K562 (cell line): ENCODE results near the gene SAP30BP. TPM values are rescaled to one million over a fixed set of nuclear protein-coding genes. Genes with fewer than 3 reads are reported as not detected.

ENCODE experiments used
- ATAC-seq: fragments of 200-7000 bp; cut with Tn5 transposase; 3 replicates; pipeline ENCODE4 v1.9.1; 2020; ENCODE audit warnings: moderate library complexity
- BruUV-seq: library from RNA; stranded (reverse); fragments of 400-500 nt; replicated peaks from 2 replicates; lab custom pipeline; 2021; lab: Mats Ljungman, UMichigan
- CTCF ChIA-PET: fragments of 300-600 bp; formaldehyde crosslinking; extraction: SDS; loops from one replicate; lab custom pipeline; 2021; ENCODE audit warnings: low intra/inter-chr PET ratio; lab: Yijun Ruan, JAX
- POLR2A ChIA-PET: fragments of 300-600, 350-650 bp; sonication (Branson Sonifier 250); formaldehyde crosslinking; extraction: SDS; loops from one replicate; lab custom pipeline; 2021; ENCODE audit warnings: antibody characterized with exemption, inconsistent platforms; lab: Yijun Ruan, JAX
- DNase-seq, 4 experiments: peaks; one replicate each; pipeline versions ENCODE4 v3.0.0 to v3.0.0-alpha.2; 2011 to 2018; ENCODE audit warnings: low spot score in 3 of 4, mixed read lengths in 3 of 4; ENCODE audit errors: extremely low read depth in 1 of 4
- FAIRE-seq: peaks from 2 replicates; lab custom pipeline; 2011; peaks lifted over from hg19 to GRCh38; lab: Jason Lieb, UNC
- H2AFZ ChIP-seq: 2 replicates; pipeline ENCODE4 v1.6.0; 2011; ENCODE audit warnings: low read depth, low read length, control low read depth, inconsistent platforms
- H3K27ac ChIP-seq: fragments of 200-600 bp; 3 replicates; pipeline ENCODE4 v1.8.0; 2011; ENCODE audit warnings: low read depth, mild to moderate bottlenecking, control low read depth, inconsistent platforms, low read length, moderate library complexity, mixed read lengths; ENCODE audit errors: extremely low read depth
- H3K27me3 ChIP-seq, 2 experiments: fragments of 300-600 bp in 1 of 2; 2 replicates in 1 of 2; 3 replicates in 1 of 2; pipeline versions ENCODE4 v1.6.0 to v1.8.0; 2011; ENCODE audit warnings: inconsistent platforms in 2 of 2, low read length in 2 of 2, mild to moderate bottlenecking in 1 of 2, mixed read lengths in 1 of 2, moderate library complexity in 1 of 2; ENCODE audit not compliant: control insufficient read depth in 2 of 2, insufficient read depth in 2 of 2
- H3K36me3 ChIP-seq: fragments of 300-600 bp; 3 replicates; pipeline ENCODE4 v1.8.0; 2011; ENCODE audit warnings: mild to moderate bottlenecking, low read length, inconsistent platforms; ENCODE audit not compliant: control insufficient read depth, insufficient read depth
- H3K4me1 ChIP-seq, 2 experiments: fragments of 200-600 bp in 1 of 2; replicated peaks in 1 of 2; 2 replicates in 1 of 2; 3 replicates in 1 of 2; pipeline versions ENCODE4 v1.5.1 to v1.8.0; 2011; ENCODE audit warnings: inconsistent platforms in 2 of 2, low read length in 2 of 2, mild to moderate bottlenecking in 1 of 2, mixed read lengths in 1 of 2, moderate library complexity in 1 of 2; ENCODE audit not compliant: control insufficient read depth in 2 of 2, insufficient read depth in 2 of 2
- H3K4me2 ChIP-seq: 2 replicates; pipeline ENCODE4 v1.6.1; 2011; ENCODE audit warnings: low read length, control low read depth, inconsistent platforms, mixed read lengths; ENCODE audit not compliant: insufficient read depth
- H3K4me3 ChIP-seq: fragments of 200-600 bp; sonication (generic), shearing (Covaris generic); 2 replicates; pipeline ENCODE4 v1.5.1; 2016; ENCODE audit warnings: control low read depth, inconsistent platforms
- H3K79me2 ChIP-seq: fragments of 200-600 bp; 3 replicates; pipeline ENCODE4 v1.8.0; 2011; ENCODE audit warnings: low read length, inconsistent platforms; ENCODE audit not compliant: control insufficient read depth, insufficient read depth
- H3K9ac ChIP-seq, 2 experiments: 2 replicates each; pipeline versions ENCODE4 v1.6.0 to v1.6.1; 2011; ENCODE audit warnings: low read depth in 2 of 2, low read length in 2 of 2, control low read depth in 1 of 2, inconsistent platforms in 1 of 2, mild to moderate bottlenecking in 1 of 2, mixed read lengths in 1 of 2; ENCODE audit not compliant: insufficient read depth in 1 of 2
- H3K9me1 ChIP-seq: one replicate; pipeline ENCODE4 v1.6.0; 2011; ENCODE audit warnings: inconsistent platforms, mild to moderate bottlenecking, low read length, moderate library complexity; ENCODE audit not compliant: control insufficient read depth, insufficient read depth
- H3K9me3 ChIP-seq: replicated peaks from 2 replicates; pipeline ENCODE4 v1.5.1; 2011; ENCODE audit warnings: low read depth, low read length, inconsistent platforms; ENCODE audit not compliant: control insufficient read depth, insufficient read depth
- H4K20me1 ChIP-seq: replicated peaks from 2 replicates; pipeline ENCODE4 v1.6.1; 2011; ENCODE audit warnings: low read length, inconsistent platforms, mixed read lengths; ENCODE audit not compliant: control insufficient read depth, insufficient read depth
- FOSL1 ChIP-seq: fragments of 200-800 bp; sonication (Bioruptor generic); conservative IDR thresholded peaks from 2 replicates; pipeline ENCODE4 v1.6.1; 2016; ENCODE audit warnings: missing genetic modification characterization, missing compliant biosample characterization
- PTBP1 ChIP-seq: fragments of 200-400 bp; formaldehyde crosslinking; IDR thresholded peaks from 2 replicates; pipeline ENCODE4 v1.6.1; 2017; ENCODE audit warnings: low read depth, low read length
- ZNF644 ChIP-seq: fragments of 200-800 bp; sonication (Bioruptor generic); IDR thresholded peaks from 2 replicates; pipeline ENCODE4 v1.6.1; 2016; ENCODE audit warnings: low read depth, missing genetic modification characterization, missing compliant biosample characterization
- WGBS: fragments of 100-300 bp; shearing (Covaris generic); methylation state at CpG from one replicate; pipeline ENCODE4 v1.1.6; 2016; ENCODE audit warnings: low coverage, mixed read lengths; ENCODE audit not compliant: insufficient coverage; ENCODE audit errors: missing lambda C conversion rate; 5-methylcytosine and 5-hydroxymethylcytosine counted together
- in situ Hi-C: fragments of 300-500 bp; cut with MboI; formaldehyde crosslinking; loops from 4 replicates; pipeline ENCODE4 v1.15.0; 2018; ENCODE audit warnings: inconsistent platforms, mixed read lengths
- intact Hi-C: fragments of 100-400 bp; cut with micrococcal nuclease; formaldehyde crosslinking; loops from 2 replicates; pipeline ENCODE4 v1.14.2; 2022
- polyA plus RNA-seq, 8 experiments: library from polyadenylated mRNA; depleted of rRNA in 4 of 8; stranded (reverse) in 5 of 8; unstranded in 3 of 8; fragments of >200 nt; fragmentation: Nextera tagmentation in 2 of 8; fragmentation: Illumina TruSeq in 1 of 8; extraction: Ambion mirVana in 2 of 8; extraction: Trizol in 1 of 8; gene quantifications; 2 replicates each; pipeline versions ENCODE4 v1.2.1 to v1.2.3, GENCODE V29; 2011 to 2014; ENCODE audit warnings: inconsistent platforms in 1 of 8, missing spikeins in 1 of 8
- total RNA-seq, 7 experiments: library from RNA; depleted of rRNA in 6 of 7; stranded (reverse); fragments of >200 nt in 6 of 7; fragmentation: Illumina TruSeq in 2 of 7; extraction: Trizol in 2 of 7; gene quantifications; 2 replicates each; pipeline versions ENCODE4 v1.2.1 to v1.2.3, GENCODE V29; 2011 to 2021; ENCODE audit warnings: low replicate concordance in 1 of 7
- TF ChIP-seq, protein P1 (sequence below), 2 experiments: fragments of 450-650 bp in 1 of 2; IDR thresholded peaks; 2 replicates each; pipeline ENCODE4 v1.6.1; 2011 to 2017; ENCODE audit warnings: low read depth in 2 of 2, antibody characterized with exemption in 1 of 2, borderline replicate concordance in 1 of 2, low read length in 1 of 2, mild to moderate bottlenecking in 1 of 2, mixed read lengths in 1 of 2; ENCODE audit not compliant: control insufficient read depth in 1 of 2

The SAP30BP gene
- total and polyA plus RNA-seq, 9 of the 15 experiments (the other 6 are each of a cell fraction or from before 2014, with no cell fraction given) = 45.3 to 154 (median 71.7) TPM

DNA sequence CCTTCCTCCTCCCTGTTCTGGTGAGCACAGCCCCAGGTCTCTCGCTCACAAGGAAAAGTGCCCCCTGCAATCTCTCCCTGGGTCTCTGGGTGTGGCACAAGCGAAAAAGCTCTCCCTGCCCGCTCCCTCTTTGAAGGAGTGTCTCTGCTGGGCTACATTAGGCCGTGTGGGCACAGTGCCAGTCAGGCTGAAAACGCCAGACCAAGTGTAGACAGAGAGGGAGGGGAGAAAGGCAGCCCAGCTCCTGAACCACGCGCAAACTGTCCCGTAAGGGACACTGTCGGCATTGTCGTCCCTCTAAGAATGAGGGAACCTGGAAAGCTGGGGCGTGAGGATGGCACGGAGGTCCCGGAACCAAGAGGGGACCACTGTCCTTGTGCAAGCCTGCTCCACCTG, 30.0 kb upstream of the SAP30BP start:
- Histone ChIP-seq H3K4me1 (peaks cover 18 to 54% of the 10 kb centered on the region in 2 experiments), H3K4me2 (no peak overlapping the region), H3K36me3 (peaks cover 3% of the 10 kb centered on the region; the same call in 1 of the 3 replicates), H3K9ac (peak overlapping the region in 1 of 2 experiments; percentile 19; a peak in 1 of 4 replicates), H3K27me3 (no peaks in the 10 kb centered on the region), H4K20me1 (0 out of 2 replicates have a peak, but pooled peaks cover 13% of the 10 kb centered on the region), H3K79me2 (no peaks in the 10 kb centered on the region), H3K9me1 (no peaks in the 10 kb centered on the region), H2AFZ (no peak overlapping the region), H3K9me3 (no peaks in the 10 kb centered on the region), H3K27ac (no peak overlapping the region), H3K4me3 (no peak overlapping the region)
- ATAC-seq (no peak), DNase-seq (no peak), FAIRE-seq (no peak)
- ChIA-PET CTCF (no interaction called here), POLR2A (interaction anchor here (1.4 to 1.9 kb wide), 2 partner anchors 8 to 13 kb away, joined by 3 to 8 read pairs; no protein-coding TSS in a partner anchor)
- intact Hi-C loops = no loop called here
- WGBS = 80% methylated on average over 13 of the region's 13 CpGs
- no peak for TF ChIP-seq ZNF644 (tag)
- no peak for TF ChIP-seq FOSL1 (tag)
- no peak for TF ChIP-seq PTBP1
- TF ChIP-seq, protein P1, sequence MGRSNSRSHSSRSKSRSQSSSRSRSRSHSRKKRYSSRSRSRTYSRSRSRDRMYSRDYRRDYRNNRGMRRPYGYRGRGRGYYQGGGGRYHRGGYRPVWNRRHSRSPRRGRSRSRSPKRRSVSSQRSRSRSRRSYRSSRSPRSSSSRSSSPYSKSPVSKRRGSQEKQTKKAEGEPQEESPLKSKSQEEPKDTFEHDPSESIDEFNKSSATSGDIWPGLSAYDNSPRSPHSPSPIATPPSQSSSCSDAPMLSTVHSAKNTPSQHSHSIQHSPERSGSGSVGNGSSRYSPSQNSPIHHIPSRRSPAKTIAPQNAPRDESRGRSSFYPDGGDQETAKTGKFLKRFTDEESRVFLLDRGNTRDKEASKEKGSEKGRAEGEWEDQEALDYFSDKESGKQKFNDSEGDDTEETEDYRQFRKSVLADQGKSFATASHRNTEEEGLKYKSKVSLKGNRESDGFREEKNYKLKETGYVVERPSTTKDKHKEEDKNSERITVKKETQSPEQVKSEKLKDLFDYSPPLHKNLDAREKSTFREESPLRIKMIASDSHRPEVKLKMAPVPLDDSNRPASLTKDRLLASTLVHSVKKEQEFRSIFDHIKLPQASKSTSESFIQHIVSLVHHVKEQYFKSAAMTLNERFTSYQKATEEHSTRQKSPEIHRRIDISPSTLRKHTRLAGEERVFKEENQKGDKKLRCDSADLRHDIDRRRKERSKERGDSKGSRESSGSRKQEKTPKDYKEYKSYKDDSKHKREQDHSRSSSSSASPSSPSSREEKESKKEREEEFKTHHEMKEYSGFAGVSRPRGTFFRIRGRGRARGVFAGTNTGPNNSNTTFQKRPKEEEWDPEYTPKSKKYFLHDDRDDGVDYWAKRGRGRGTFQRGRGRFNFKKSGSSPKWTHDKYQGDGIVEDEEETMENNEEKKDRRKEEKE (IDR thresholded peaks at IDR 0.05; ENCODE audit: borderline replicate concordance in 1 of 2, control insufficient read depth in 1 of 2, low read depth in 2 of 2, low read length in 1 of 2) = no peak
- in situ Hi-C loops = no loop called here
- no TSS peak for BruUV-seq
